ENCODE measurements around the gene ARHGAP1.

The ARHGAP1 gene

DNA sequence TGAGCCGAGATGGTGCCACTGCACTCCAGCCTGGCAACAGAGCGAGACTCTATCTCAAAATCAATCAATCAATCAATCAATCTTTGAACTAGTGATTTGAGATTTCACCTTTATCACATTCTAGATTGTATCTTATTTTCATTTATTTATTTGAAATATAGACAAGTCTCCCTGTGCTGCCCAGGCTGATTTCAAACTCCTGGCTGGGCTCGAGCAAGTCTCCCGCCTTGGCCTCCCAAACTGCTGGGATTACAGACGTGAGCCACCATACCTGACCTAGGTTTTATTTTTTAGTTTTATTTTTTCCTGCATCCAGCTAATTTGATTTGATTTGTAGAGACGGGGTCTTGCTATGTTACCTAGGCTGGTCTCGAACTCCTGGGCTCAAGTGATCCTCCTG is 35.7 kb upstream of the ARHGAP1 start:
- CTCF ChIA-PET, result interaction anchor here (0.6 kb wide), 1 partner anchor 55 kb away, joined by 4 read pairs; no protein-coding TSS in a partner anchor
- TF ChIP-seq FOXM1 (IDR thresholded peaks at IDR 0.05; ENCODE audit: borderline replicate concordance) (no peak), SP1 (IDR thresholded peaks at IDR 0.05) (no peak), ARNT (IDR thresholded peaks at IDR 0.05) (no peak), NFRKB (IDR thresholded peaks at IDR 0.05) (no peak), ELF4 (IDR thresholded peaks at IDR 0.05) (no peak), TARDBP (IDR thresholded peaks at IDR 0.05) (no peak), HDGF (IDR thresholded peaks at IDR 0.05; ENCODE audit: borderline replicate concordance) (no peak), CTBP1 (IDR thresholded peaks at IDR 0.05; ENCODE audit: borderline replicate concordance) (no peak)
- POLR2A ChIA-PET, result no interaction called here
- no peak for DNase-seq (ENCODE audit: extremely low spot score)

GRCh38 chr11:46733234-46733633 is 32.8 kb upstream of the ARHGAP1 start:
- CTCF ChIA-PET, result no interaction called here
- POLR2A ChIA-PET, result no interaction called here
- DNase-seq (ENCODE audit: extremely low spot score), result no peak
- TF ChIP-seq FOXK2 (IDR thresholded peaks at IDR 0.05) (no peak), ARNT (IDR thresholded peaks at IDR 0.05) (no peak), SUZ12 (IDR thresholded peaks at IDR 0.05) (no peak), BHLHE40 (IDR thresholded peaks at IDR 0.05; ENCODE audit: borderline replicate concordance) (no peak), FOXA1 (IDR thresholded peaks at IDR 0.05) (no peak), ELF4 (IDR thresholded peaks at IDR 0.05) (no peak), LEF1 (IDR thresholded peaks at IDR 0.05; ENCODE audit: borderline replicate concordance) (no peak), TARDBP (IDR thresholded peaks at IDR 0.05) (no peak), PKNOX1 (IDR thresholded peaks at IDR 0.05) (no peak)

DNA sequence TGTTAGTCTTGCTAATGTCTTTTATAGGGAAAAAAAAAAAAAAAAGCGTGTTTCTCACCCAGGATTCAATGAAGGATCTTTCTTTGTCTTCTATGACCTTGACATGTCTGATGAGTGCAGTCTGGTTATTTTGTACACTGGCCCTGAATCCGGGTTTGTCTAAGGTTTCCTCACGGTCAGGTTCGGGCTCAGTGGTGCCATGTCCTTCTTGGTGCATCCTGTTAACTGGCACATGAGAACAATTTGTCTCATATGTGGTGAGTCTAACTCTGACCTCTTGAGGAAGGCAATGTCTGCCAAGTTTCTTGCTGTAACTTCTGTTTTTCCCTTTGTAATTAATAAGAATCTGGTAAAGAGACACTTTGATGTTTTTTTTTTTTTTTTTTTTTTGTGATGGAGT is 31.1 kb upstream of the ARHGAP1 start:
- CTCF ChIA-PET, result no interaction called here
- TF ChIP-seq ELF4 (IDR thresholded peaks at IDR 0.05) (no peak), BHLHE40 (IDR thresholded peaks at IDR 0.05; ENCODE audit: borderline replicate concordance) (no peak), L3MBTL2 (conservative IDR thresholded peaks at IDR 0.05) (no peak), ARNT (IDR thresholded peaks at IDR 0.05) (no peak), CTBP1 (IDR thresholded peaks at IDR 0.05; ENCODE audit: borderline replicate concordance) (no peak), NFRKB (IDR thresholded peaks at IDR 0.05) (no peak), PKNOX1 (IDR thresholded peaks at IDR 0.05) (no peak)
- POLR2A ChIA-PET, result no interaction called here
- DNase-seq (ENCODE audit: extremely low spot score), result no peak

DNA sequence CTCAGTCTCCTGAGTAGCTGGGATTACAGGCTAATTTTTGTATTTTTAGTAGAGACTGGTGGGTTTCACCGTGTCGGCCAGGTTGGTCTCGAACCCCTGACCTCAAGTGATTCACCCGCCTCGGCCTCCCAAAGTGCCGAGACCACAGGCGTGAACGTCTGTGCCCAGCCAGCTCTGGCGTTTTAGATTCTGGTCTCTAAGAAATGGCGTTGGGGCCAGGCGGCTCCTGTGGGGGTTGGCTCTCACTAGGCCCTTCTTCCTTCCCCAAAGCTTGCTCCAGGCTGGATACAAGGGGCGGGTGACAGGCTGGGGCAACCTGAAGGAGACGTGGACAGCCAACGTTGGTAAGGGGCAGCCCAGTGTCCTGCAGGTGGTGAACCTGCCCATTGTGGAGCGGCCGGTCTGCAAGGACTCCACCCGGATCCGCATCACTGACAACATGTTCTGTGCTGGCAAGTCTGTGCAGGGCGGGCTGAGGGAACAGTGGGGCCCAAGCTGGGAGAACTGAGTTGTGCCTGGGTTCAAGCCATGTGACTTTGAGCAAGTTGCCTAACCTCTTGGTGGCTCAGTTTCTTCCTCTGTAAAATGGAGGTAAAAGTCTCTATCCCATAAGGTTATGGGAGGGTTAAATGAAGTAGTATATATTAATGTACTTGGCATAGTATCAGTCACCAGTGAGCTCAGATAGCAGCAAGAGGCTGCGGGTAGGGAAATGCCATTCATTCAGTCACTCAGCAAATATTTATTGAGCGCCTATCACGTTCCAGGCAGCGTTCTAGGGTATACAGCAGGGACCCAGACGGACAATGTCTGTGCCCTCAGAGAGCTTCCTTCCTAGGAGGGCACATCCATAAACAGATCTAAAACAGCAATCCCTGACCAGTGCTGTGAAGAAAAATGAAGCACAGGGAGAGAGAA is 28.9 kb upstream of the ARHGAP1 start:
- no peak for DNase-seq (ENCODE audit: extremely low spot score)
- ChIA-PET POLR2A (no interaction called here), CTCF (no interaction called here)
- TF ChIP-seq ELF4 (IDR thresholded peaks at IDR 0.05) (no peak), HDGF (IDR thresholded peaks at IDR 0.05; ENCODE audit: borderline replicate concordance) (no peak), LEF1 (IDR thresholded peaks at IDR 0.05; ENCODE audit: borderline replicate concordance) (no peak), ZNF384 (IDR thresholded peaks at IDR 0.05) (no peak)

- TF ChIP-seq HDGF (IDR thresholded peaks at IDR 0.05; ENCODE audit: borderline replicate concordance) (no peak), TARDBP (IDR thresholded peaks at IDR 0.05) (no peak), ELF4 (IDR thresholded peaks at IDR 0.05) (no peak), FOXK2 (IDR thresholded peaks at IDR 0.05) (no peak), LEF1 (IDR thresholded peaks at IDR 0.05; ENCODE audit: borderline replicate concordance) (no peak), ARNT (IDR thresholded peaks at IDR 0.05) (no peak), BHLHE40 (IDR thresholded peaks at IDR 0.05; ENCODE audit: borderline replicate concordance) (no peak), L3MBTL2 (conservative IDR thresholded peaks at IDR 0.05) (no peak), PKNOX1 (IDR thresholded peaks at IDR 0.05) (no peak), CTBP1 (IDR thresholded peaks at IDR 0.05; ENCODE audit: borderline replicate concordance) (no peak), SUZ12 (IDR thresholded peaks at IDR 0.05) (no peak)
- no peak for DNase-seq (ENCODE audit: extremely low spot score)
- CTCF ChIA-PET, result no interaction called here
- POLR2A ChIA-PET, result no interaction called here
Measured at GRCh38 chr11:46728659-46729040, 28.2 kb upstream of the ARHGAP1 start.

GRCh38 chr11:46727952-46728658 is 27.7 kb upstream of the ARHGAP1 start:
- POLR2A ChIA-PET, result no interaction called here

More at GRCh38 chr11:46727952-46728658, 27.7 kb upstream of the ARHGAP1 start:
- no peak for TF ChIP-seq SP1 (IDR thresholded peaks at IDR 0.05)
- no peak for TF ChIP-seq CTBP1 (IDR thresholded peaks at IDR 0.05; ENCODE audit: borderline replicate concordance)
- no peak for TF ChIP-seq HDGF (IDR thresholded peaks at IDR 0.05; ENCODE audit: borderline replicate concordance)
- no peak for TF ChIP-seq ELF4 (IDR thresholded peaks at IDR 0.05)
- TF ChIP-seq SUZ12 (IDR thresholded peaks at IDR 0.05), result no peak
- TF ChIP-seq LEF1 (IDR thresholded peaks at IDR 0.05; ENCODE audit: borderline replicate concordance), result no peak
- no peak for TF ChIP-seq NFRKB (IDR thresholded peaks at IDR 0.05)
- TF ChIP-seq ARNT (IDR thresholded peaks at IDR 0.05), result no peak
- TF ChIP-seq ZNF384 (IDR thresholded peaks at IDR 0.05), result no peak
- TF ChIP-seq L3MBTL2 (conservative IDR thresholded peaks at IDR 0.05), result no peak
- TF ChIP-seq FOXM1 (IDR thresholded peaks at IDR 0.05; ENCODE audit: borderline replicate concordance), result no peak
- TF ChIP-seq PKNOX1 (IDR thresholded peaks at IDR 0.05), result no peak
- TF ChIP-seq FOXA1 (IDR thresholded peaks at IDR 0.05), result no peak
- no peak for TF ChIP-seq FOXK2 (IDR thresholded peaks at IDR 0.05)
- TF ChIP-seq TARDBP (IDR thresholded peaks at IDR 0.05), result no peak
- TF ChIP-seq BHLHE40 (IDR thresholded peaks at IDR 0.05; ENCODE audit: borderline replicate concordance), result no peak
- no peak for DNase-seq (ENCODE audit: extremely low spot score)
- CTCF ChIA-PET, result interaction anchor here (0.6 kb wide), 1 partner anchor 29 kb away, joined by 4 read pairs; no protein-coding TSS in a partner anchor
